HepG2 (cell line): ENCODE measurements around the gene PRKCB.

ENCODE experiments used
- CBX5 ChIP-seq: sonication (generic); formaldehyde crosslinking; IDR thresholded peaks from 2 replicates; pipeline ENCODE4 v1.4.0; 2020; ENCODE audit warnings: missing genetic modification reagents, borderline replicate concordance
- EP300 ChIP-seq, 3 experiments: sonication (generic) in 1 of 3; formaldehyde crosslinking in 1 of 3; IDR thresholded peaks; 2 replicates each; pipeline versions ENCODE4 v1.5.1 to v1.6.1; 2011 to 2020; ENCODE audit warnings: low read depth in 2 of 3, low read length in 2 of 3, borderline replicate concordance in 1 of 3, improper control_type of control experiment in 1 of 3, mild to moderate bottlenecking in 1 of 3, missing genetic modification reagents in 1 of 3, moderate library complexity in 1 of 3
- NR2C2 ChIP-seq: sonication (generic); formaldehyde crosslinking; IDR thresholded peaks from 2 replicates; pipeline ENCODE4 v1.4.0; 2020; ENCODE audit warnings: missing genetic modification reagents, mild to moderate bottlenecking, moderate library complexity, borderline replicate concordance
- ZNF383 ChIP-seq: sonication (generic); formaldehyde crosslinking; IDR thresholded peaks from 2 replicates; pipeline ENCODE4 v1.4.0; 2020; ENCODE audit warnings: missing genetic modification reagents, mild to moderate bottlenecking, borderline replicate concordance
- TF ChIP-seq, protein P1 (sequence below): sonication (generic); formaldehyde crosslinking; IDR thresholded peaks from 2 replicates; pipeline ENCODE4 v1.5.0; 2020; ENCODE audit warnings: mild to moderate bottlenecking, missing genetic modification reagents, moderate library complexity

DNA sequence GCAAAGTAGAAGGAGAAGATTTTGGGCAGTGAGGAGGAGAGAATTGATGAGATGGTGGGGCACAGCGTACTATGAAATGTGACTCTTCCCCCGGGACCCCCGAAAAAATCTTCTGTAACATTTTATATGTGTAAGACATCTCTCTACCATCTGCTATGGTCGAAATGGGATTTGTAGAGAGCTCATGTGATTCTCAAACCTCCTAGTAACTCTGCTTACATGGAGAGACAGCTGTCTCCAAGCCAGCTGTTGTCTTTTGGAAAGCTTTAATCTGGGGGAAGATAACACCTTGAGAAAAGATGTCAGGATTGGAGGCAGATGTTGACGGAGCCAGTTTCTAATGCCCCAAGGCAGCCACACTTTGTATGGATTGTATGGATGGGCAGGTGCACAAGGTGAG, 94.1 kb downstream of the PRKCB start:
- no peak for TF ChIP-seq EP300 (IDR thresholded peaks at IDR 0.05; ENCODE audit: low read depth in 2 of 2, low read length in 2 of 2)
- TF ChIP-seq EP300 (CRISPR knock-in tag; IDR thresholded peaks at IDR 0.05; ENCODE audit: borderline replicate concordance), result no peak
- no peak for TF ChIP-seq CBX5 (CRISPR knock-in tag)
- no peak for TF ChIP-seq ZNF383 (CRISPR knock-in tag)
- TF ChIP-seq, protein P1, sequence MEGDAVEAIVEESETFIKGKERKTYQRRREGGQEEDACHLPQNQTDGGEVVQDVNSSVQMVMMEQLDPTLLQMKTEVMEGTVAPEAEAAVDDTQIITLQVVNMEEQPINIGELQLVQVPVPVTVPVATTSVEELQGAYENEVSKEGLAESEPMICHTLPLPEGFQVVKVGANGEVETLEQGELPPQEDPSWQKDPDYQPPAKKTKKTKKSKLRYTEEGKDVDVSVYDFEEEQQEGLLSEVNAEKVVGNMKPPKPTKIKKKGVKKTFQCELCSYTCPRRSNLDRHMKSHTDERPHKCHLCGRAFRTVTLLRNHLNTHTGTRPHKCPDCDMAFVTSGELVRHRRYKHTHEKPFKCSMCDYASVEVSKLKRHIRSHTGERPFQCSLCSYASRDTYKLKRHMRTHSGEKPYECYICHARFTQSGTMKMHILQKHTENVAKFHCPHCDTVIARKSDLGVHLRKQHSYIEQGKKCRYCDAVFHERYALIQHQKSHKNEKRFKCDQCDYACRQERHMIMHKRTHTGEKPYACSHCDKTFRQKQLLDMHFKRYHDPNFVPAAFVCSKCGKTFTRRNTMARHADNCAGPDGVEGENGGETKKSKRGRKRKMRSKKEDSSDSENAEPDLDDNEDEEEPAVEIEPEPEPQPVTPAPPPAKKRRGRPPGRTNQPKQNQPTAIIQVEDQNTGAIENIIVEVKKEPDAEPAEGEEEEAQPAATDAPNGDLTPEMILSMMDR (CRISPR knock-in tag), result no peak
- no peak for TF ChIP-seq NR2C2 (CRISPR knock-in tag)
